WTC11 (cell line): Measurements from ENCODE around the gene NACA. TPM values are rescaled to one million over a fixed set of nuclear protein-coding genes. Genes with fewer than 3 reads are reported as not detected.

ENCODE experiments used
- ATAC-seq: fragments of 200-7000 bp; cut with Tn5 transposase; 2 replicates; pipeline ENCODE4 v1.10.0; 2021; ENCODE audit warnings: mild to moderate bottlenecking, moderate library complexity
- CTCF ChIA-PET: fragments of 300-600 bp; sonication (Branson Sonifier 250); formaldehyde crosslinking; loops from one replicate; lab custom pipeline; 2021; ENCODE audit warnings: antibody characterized with exemption; lab: Charles Lee
- POLR2A ChIA-PET: fragments of 350-600 bp; sonication (Branson Sonifier 250); formaldehyde crosslinking; loops from one replicate; lab custom pipeline; 2021; ENCODE audit warnings: antibody characterized with exemption; lab: Charles Lee
- DNase-seq: peaks from one replicate; pipeline ENCODE4 v3.0.0; 2021; ENCODE audit warnings: low spot score
- H3K27ac Mint-ChIP-seq: 2 replicates; pipeline ENCODE4 v1.8.0; 2021; ENCODE audit warnings: mixed read lengths
- H3K27me3 Mint-ChIP-seq: 2 replicates; pipeline ENCODE4 v1.8.0; 2021; ENCODE audit warnings: low read depth, mild to moderate bottlenecking, moderate library complexity, mixed read lengths
- H3K36me3 Mint-ChIP-seq: 2 replicates; pipeline ENCODE4 v1.8.0; 2021; ENCODE audit warnings: mixed read lengths
- H3K4me1 Mint-ChIP-seq: 2 replicates; pipeline ENCODE4 v1.8.0; 2022; ENCODE audit warnings: mixed read lengths
- H3K4me3 Mint-ChIP-seq: 2 replicates; pipeline ENCODE4 v1.8.0; 2021; ENCODE audit warnings: mild to moderate bottlenecking, moderate library complexity, mixed read lengths
- H3K9me3 Mint-ChIP-seq: 2 replicates; pipeline ENCODE4 v1.8.0; 2021; ENCODE audit warnings: mixed read lengths
- AFF4 ChIP-seq: sonication (generic); formaldehyde crosslinking; IDR thresholded peaks from 2 replicates; pipeline ENCODE4 v1.8.1; 2023; ENCODE audit warnings: mild to moderate bottlenecking, missing genetic modification reagents, borderline replicate concordance
- AR ChIP-seq: fragments of 250-450 bp; sonication (Bioruptor Pico); IDR thresholded peaks from 2 replicates; pipeline ENCODE4 v1.9.0; 2021; ENCODE audit warnings: mild to moderate bottlenecking
- CBFB ChIP-seq: sonication (generic); formaldehyde crosslinking; IDR thresholded peaks from 2 replicates; pipeline ENCODE4 v1.8.1; 2022; ENCODE audit warnings: mild to moderate bottlenecking, low read depth, missing genetic modification reagents
- CDX4 ChIP-seq: fragments of 250-450 bp; sonication (Bioruptor Pico); IDR thresholded peaks from 2 replicates; pipeline ENCODE4 v1.9.0; 2021; ENCODE audit warnings: moderate library complexity, mild to moderate bottlenecking, inconsistent platforms, borderline replicate concordance
- CREM ChIP-seq: sonication (generic); formaldehyde crosslinking; IDR thresholded peaks from 2 replicates; pipeline ENCODE4 v1.8.1; 2022; ENCODE audit warnings: mild to moderate bottlenecking, missing genetic modification reagents, moderate library complexity
- CTCF ChIP-seq: fragments of 200-600 bp; IDR thresholded peaks from 2 replicates; pipeline ENCODE4 v1.8.0; 2022; ENCODE audit warnings: antibody characterized with exemption
- ESRRA ChIP-seq: sonication (generic); formaldehyde crosslinking; IDR thresholded peaks from 2 replicates; pipeline ENCODE4 v1.8.1; 2022; ENCODE audit warnings: mild to moderate bottlenecking, missing genetic modification reagents, borderline replicate concordance
- FOXK1 ChIP-seq: sonication (generic); formaldehyde crosslinking; IDR thresholded peaks from 2 replicates; pipeline ENCODE4 v1.8.0; 2022; ENCODE audit warnings: mild to moderate bottlenecking, moderate library complexity, missing genetic modification reagents
- HMGXB4 ChIP-seq: sonication (generic); formaldehyde crosslinking; IDR thresholded peaks from 2 replicates; pipeline ENCODE4 v1.8.1; 2023; ENCODE audit warnings: mild to moderate bottlenecking, moderate library complexity, missing genetic modification reagents
- JUN ChIP-seq: sonication (generic); formaldehyde crosslinking; IDR thresholded peaks from 2 replicates; pipeline ENCODE4 v1.8.0; 2023; ENCODE audit warnings: mild to moderate bottlenecking, missing genetic modification reagents
- KAT7 ChIP-seq: sonication (generic); formaldehyde crosslinking; IDR thresholded peaks from 2 replicates; pipeline ENCODE4 v1.8.1; 2023; ENCODE audit warnings: missing genetic modification reagents, mild to moderate bottlenecking, borderline replicate concordance
- MXD4 ChIP-seq: fragments of 250-450 bp; sonication (Bioruptor Pico); IDR thresholded peaks from 2 replicates; pipeline ENCODE4 v1.8.0; 2021; ENCODE audit warnings: mild to moderate bottlenecking, moderate library complexity, borderline replicate concordance
- NFE2L1 ChIP-seq: sonication (generic); formaldehyde crosslinking; IDR thresholded peaks from 2 replicates; pipeline ENCODE4 v1.8.1; 2023; ENCODE audit warnings: missing genetic modification reagents
- NR1H2 ChIP-seq: sonication (generic); formaldehyde crosslinking; IDR thresholded peaks from 2 replicates; pipeline ENCODE4 v1.9.0; 2021; ENCODE audit warnings: mild to moderate bottlenecking, moderate library complexity, missing genetic modification reagents
- NR2C2 ChIP-seq: sonication (generic); formaldehyde crosslinking; IDR thresholded peaks from 2 replicates; pipeline ENCODE4 v1.8.0; 2022; ENCODE audit warnings: mild to moderate bottlenecking, missing genetic modification reagents
- SMAD4 ChIP-seq: sonication (generic); formaldehyde crosslinking; IDR thresholded peaks from 2 replicates; pipeline ENCODE4 v1.8.0; 2022; ENCODE audit warnings: mild to moderate bottlenecking, missing genetic modification reagents
- TCF7 ChIP-seq: sonication (generic); formaldehyde crosslinking; IDR thresholded peaks from 2 replicates; pipeline ENCODE4 v1.8.0; 2022; ENCODE audit warnings: mild to moderate bottlenecking, low read depth, missing genetic modification reagents, moderate library complexity
- TEAD1 ChIP-seq: sonication (generic); formaldehyde crosslinking; IDR thresholded peaks from 2 replicates; pipeline ENCODE4 v1.8.0; 2022; ENCODE audit warnings: mild to moderate bottlenecking, missing genetic modification reagents
- ZNF232 ChIP-seq: sonication (generic); formaldehyde crosslinking; IDR thresholded peaks from 2 replicates; pipeline ENCODE4 v1.8.0; 2022; ENCODE audit warnings: mild to moderate bottlenecking, missing genetic modification reagents
- ZNF317 ChIP-seq: sonication (generic); formaldehyde crosslinking; IDR thresholded peaks from 2 replicates; pipeline ENCODE4 v1.8.1; 2023; ENCODE audit warnings: low read depth, mild to moderate bottlenecking, moderate library complexity, missing genetic modification reagents, borderline replicate concordance
- total RNA-seq: library from RNA; stranded (reverse); gene quantifications from 3 replicates; pipeline ENCODE4 v1.2.3, GENCODE V29; 2021

The NACA gene
- total RNA-seq, 1 experiment from 2014 or later: 987 TPM

- TF ChIP-seq KAT7 (CRISPR knock-in tag): 0 out of 2 replicates have a peak, but pooled peaks have one; percentile 29
- TF ChIP-seq NR2C2: peak; percentile 97
- peak; percentile 82; the same call in 1 of the 2 replicates for TF ChIP-seq HMGXB4 (CRISPR knock-in tag)
- peak; percentile 29; the same call in 1 of the 2 replicates for TF ChIP-seq AFF4 (CRISPR knock-in tag)
- no peak for TF ChIP-seq NFE2L1 (CRISPR knock-in tag)
- no peak for TF ChIP-seq ZNF232 (CRISPR knock-in tag)
- TF ChIP-seq FOXK1 (CRISPR knock-in tag): peak; percentile 93
- no peak for TF ChIP-seq CBFB
- no peak for TF ChIP-seq CTCF
- TF ChIP-seq JUN (CRISPR knock-in tag): 0 out of 2 replicates have a peak, but pooled peaks have one; percentile 46
- peak; percentile 44; the same call in 1 of the 2 replicates for TF ChIP-seq TEAD1
- TF ChIP-seq ZNF317 (CRISPR knock-in tag): no peak
These were observed at the start of gene NACA (continued) for GRCh38 chr12:56724972-56725722.

- Mint-ChIP-seq H3K36me3 (peaks cover 14% of the 10 kb centered on the region), H3K4me1 (peaks cover 13% of the 10 kb centered on the region), H3K27ac (no peak overlapping the region), H3K9me3 (peaks cover 21% of the 10 kb centered on the region), H3K4me3 (no peak overlapping the region), H3K27me3 (no peaks in the 10 kb centered on the region)
- DNase-seq (no peak), ATAC-seq (no peak)
- POLR2A ChIA-PET: no interaction called here
- no peak for TF ChIP-seq SMAD4 (CRISPR knock-in tag)
- TF ChIP-seq, all 79 proteins: peak for 0
- CTCF ChIA-PET: no interaction called here
These were observed 48.0 kb upstream of the NACA start for GRCh38 chr12:56773113-56773512.

GRCh38 chr12:56772625-56773024 is 47.5 kb upstream of the NACA start:
- ATAC-seq (no peak), DNase-seq (no peak)
- H3K4me3 Mint-ChIP-seq: no peak overlapping the region
- H3K27me3 Mint-ChIP-seq: no peaks in the 10 kb centered on the region
- H3K9me3 Mint-ChIP-seq: peaks cover 21% of the 10 kb centered on the region
- peaks cover 15% of the 10 kb centered on the region for H3K4me1 Mint-ChIP-seq
- ChIA-PET CTCF (no interaction called here), POLR2A (interaction anchor here (0.7 kb wide), 1 partner anchor 1620 kb away, joined by 3 read pairs; no protein-coding TSS in a partner anchor)
- no peak overlapping the region for H3K27ac Mint-ChIP-seq
- peaks cover 14% of the 10 kb centered on the region for H3K36me3 Mint-ChIP-seq
- TF ChIP-seq HMGXB4 (CRISPR knock-in tag) (no peak), CREM (no peak), ESRRA (CRISPR knock-in tag) (no peak), NR1H2 (CRISPR knock-in tag) (no peak), TCF7 (CRISPR knock-in tag) (no peak), CDX4 (CRISPR knock-in tag) (no peak), MXD4 (CRISPR knock-in tag) (no peak), AR (CRISPR knock-in tag) (no peak)
